Middle frontal gyrus (tissue), 1 donor: ENCODE measurements around the gene CNNM1.

Source experiments
- DNase-seq: peaks from one replicate; pipeline ENCODE4 v3.0.0-alpha.2; 2015; ENCODE audit warnings: low spot score; ENCODE audit errors: extremely low spot score

Gene CNNM1

GRCh38 chr10:99329304-99329553 is at the start of gene CNNM1:
Gene CNNM1, plus strand, starts transcription at chr10:99329356. Its CDS starts 32 bp downstream, at chr10:99329388.
- no peak for DNase-seq

GRCh38 chr10:99279626-99280111 is 49.5 kb upstream of the CNNM1 start:
- DNase-seq, result no peak

GRCh38 chr10:99280472-99280871 is 48.7 kb upstream of the CNNM1 start:
- no peak for DNase-seq

- DNase-seq, result no peak
Observed at GRCh38 chr10:99285881-99286280, 43.3 kb upstream of the CNNM1 start.

GRCh38 chr10:99290306-99290705 is 38.9 kb upstream of the CNNM1 start:
- DNase-seq, result no peak

- no peak for DNase-seq
Observed at GRCh38 chr10:99292159-99292558, 37.0 kb upstream of the CNNM1 start.

GRCh38 chr10:99296605-99297004 is 32.6 kb upstream of the CNNM1 start:
- DNase-seq, result no peak

GRCh38 chr10:99297033-99297432 is 32.1 kb upstream of the CNNM1 start:
- no peak for DNase-seq

GRCh38 chr10:99303899-99304861 is 25.0 kb upstream of the CNNM1 start:
- DNase-seq, result no peak

- DNase-seq, result no peak
Observed at GRCh38 chr10:99304862-99305229, 24.3 kb upstream of the CNNM1 start.

- no peak for DNase-seq
Observed at GRCh38 chr10:99312501-99312900, 16.7 kb upstream of the CNNM1 start.

- no peak for DNase-seq
Observed at GRCh38 chr10:99315853-99316252, 13.3 kb upstream of the CNNM1 start.

- no peak for DNase-seq
Observed at GRCh38 chr10:99316374-99316773, 12.8 kb upstream of the CNNM1 start.

- no peak for DNase-seq
Observed at GRCh38 chr10:99318048-99318447, 11.1 kb upstream of the CNNM1 start.

- DNase-seq, result no peak
Observed at GRCh38 chr10:99318475-99318874, 10.7 kb upstream of the CNNM1 start.

- no peak for DNase-seq
Observed at GRCh38 chr10:99325281-99325680, 3.9 kb upstream of the CNNM1 start.

GRCh38 chr10:99326871-99327270 is 2.3 kb upstream of the CNNM1 start:
- DNase-seq, result no peak

GRCh38 chr10:99328579-99329303 is 415 bp upstream of the CNNM1 start:
- DNase-seq, result no peak

GRCh38 chr10:99329554-99330346 is 594 bp downstream of the CNNM1 start:
- no peak for DNase-seq

- DNase-seq, result no peak
Observed at GRCh38 chr10:99330347-99330924, 1.3 kb downstream of the CNNM1 start.

- DNase-seq, result no peak
Observed at GRCh38 chr10:99331207-99331803, 2.1 kb downstream of the CNNM1 start.
